Stimulated activated CD4-positive, alpha-beta T cell treated with anti-CD3 and anti-CD28 coated beads, Interleukin-2, amount 100 ng/mL, for 24 hours (primary cell): ENCODE data around the gene SLC6A5.

Experiments
- DNase-seq, 2 donors: peaks; one replicate each; pipeline ENCODE4 v3.0.0-alpha.2; 2020

The SLC6A5 gene

DNA sequence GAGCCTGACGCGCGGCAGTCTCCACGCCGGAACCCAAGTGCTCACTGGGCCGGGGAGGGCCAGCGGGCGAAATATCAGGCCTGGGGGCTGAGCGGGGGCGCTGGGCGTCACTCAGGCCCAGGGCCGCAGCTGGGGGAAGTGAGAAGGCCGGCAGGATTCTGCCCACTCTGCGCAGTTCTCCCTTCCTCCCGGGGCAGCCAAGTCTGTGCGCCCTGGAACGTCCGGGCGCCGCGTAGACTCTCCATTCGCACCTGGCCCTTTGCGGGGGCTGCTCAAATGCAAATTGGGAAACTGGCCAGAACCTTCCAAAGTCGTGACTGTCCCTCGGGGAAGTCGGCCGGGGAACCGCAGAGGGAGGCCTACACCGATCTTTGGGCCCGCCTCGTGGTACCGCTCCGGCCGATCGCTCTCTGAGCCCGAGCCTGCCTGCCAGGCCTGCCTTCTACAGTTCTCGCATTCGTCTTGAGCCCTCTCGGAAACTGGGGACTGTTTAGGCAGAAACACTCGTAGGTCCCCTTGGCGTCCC is 2.2 kb upstream of the SLC6A5 start:
- DNase-seq = no peak

DNA sequence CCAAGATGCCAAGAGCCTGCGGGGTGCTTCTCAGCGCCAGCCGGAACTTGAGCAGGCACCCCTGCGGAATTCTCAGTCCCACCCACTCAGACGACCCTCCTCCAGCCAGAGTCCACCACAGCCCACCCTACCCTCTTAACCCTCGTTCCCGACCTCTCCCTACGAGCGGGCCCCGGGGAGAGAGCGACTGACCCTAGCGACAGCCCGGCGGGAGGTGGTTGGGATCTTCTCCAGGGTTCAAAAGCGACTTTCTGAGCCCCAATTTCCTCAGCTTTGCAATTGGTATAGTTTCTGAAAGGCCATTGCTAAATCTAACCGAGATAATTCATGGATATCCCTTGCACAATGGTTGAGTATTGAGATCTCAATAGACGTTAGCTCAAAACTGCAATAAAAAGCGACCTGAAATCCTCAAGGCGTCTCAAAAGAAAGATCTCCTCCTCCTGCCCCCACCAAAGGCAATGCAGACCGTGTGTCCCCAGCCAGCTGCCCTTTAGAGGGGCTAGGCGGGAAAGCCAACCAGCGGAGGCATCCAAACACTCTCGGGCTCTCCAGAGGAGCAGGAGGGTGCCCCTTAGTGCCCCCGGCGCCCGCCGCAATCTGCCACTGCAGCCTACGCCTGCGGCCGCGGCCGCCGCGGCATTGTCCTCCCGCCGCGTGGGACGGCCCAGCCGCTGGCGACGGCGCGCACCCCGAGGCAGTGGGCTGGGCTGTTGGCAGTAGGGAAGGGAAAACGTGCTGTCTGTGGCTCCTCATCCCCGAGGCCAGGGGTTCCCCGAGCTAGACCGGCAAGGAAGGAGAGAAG is 1.5 kb upstream of the SLC6A5 start:
- no peak for DNase-seq

DNA sequence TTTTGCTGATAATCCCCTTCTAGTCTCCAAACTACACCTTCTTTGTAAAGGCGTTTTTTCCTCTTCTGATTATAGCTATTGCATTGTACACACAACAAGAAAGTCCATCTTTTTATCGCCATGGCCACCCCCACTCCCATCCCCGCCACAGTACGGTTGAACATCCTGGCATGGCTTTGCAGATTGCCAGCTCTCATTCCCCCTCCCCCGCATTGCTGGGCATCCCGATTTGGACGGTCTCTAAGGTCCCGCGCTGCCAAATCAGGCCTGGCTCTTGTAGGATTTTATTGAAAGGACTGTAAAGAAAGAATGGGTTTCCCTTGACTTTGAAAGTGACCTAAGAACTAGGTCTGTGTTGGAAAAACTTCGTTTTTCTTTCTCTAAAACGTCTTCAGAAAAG is 916 bp upstream of the SLC6A5 start:
- no peak for DNase-seq

DNA sequence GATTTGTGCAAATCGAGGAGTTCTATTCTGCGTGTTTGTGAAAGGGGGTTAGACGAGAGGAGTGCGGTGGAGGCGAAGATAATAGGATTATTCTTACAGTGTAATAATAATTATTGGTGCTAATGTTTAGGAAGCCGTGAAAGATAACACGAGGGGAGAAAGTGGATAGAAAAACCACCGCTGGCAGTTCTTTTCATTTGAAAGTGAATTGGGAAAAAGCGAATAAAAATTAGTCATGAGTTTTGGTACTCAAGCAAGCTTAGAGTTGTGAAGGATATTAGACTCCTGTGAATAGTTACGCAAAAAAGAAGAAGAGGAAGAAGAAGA is 575 bp downstream of the SLC6A5 start:
- DNase-seq = no peak

DNA sequence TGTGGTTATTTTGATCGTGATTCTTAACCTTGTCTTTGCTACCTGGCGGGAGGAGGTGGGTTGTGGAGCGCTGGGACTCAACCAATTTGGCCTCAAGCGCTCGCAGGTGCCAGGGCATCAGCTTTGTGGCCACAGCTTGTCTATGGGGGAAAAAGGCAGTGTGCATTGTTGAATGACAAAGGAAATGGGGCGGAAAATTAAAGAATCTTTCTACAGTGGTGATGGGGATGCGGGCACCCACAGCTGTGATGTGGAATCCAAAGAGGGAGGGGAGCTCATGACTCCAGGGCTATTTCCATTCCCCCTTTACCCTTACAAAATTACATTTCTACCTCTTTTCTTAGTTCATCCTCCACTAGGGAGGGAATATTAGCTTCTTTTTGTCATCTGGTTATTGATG is 1.1 kb downstream of the SLC6A5 start:
- no peak for DNase-seq

- DNase-seq = no peak
Measured at GRCh38 chr11:20601221-20601914, 2.0 kb downstream of the SLC6A5 start.

- no peak for DNase-seq
Measured at GRCh38 chr11:20604295-20604803, 4.9 kb downstream of the SLC6A5 start.

GRCh38 chr11:20604864-20605601 is 5.6 kb downstream of the SLC6A5 start:
- no peak for DNase-seq

- DNase-seq = no peak
Measured at GRCh38 chr11:20605602-20606091, 6.2 kb downstream of the SLC6A5 start.

GRCh38 chr11:20608934-20609333 is 9.5 kb downstream of the SLC6A5 start:
- DNase-seq = no peak

GRCh38 chr11:20609727-20610707 is 10.6 kb downstream of the SLC6A5 start:
- DNase-seq = peak; percentile 66 to 76

DNA sequence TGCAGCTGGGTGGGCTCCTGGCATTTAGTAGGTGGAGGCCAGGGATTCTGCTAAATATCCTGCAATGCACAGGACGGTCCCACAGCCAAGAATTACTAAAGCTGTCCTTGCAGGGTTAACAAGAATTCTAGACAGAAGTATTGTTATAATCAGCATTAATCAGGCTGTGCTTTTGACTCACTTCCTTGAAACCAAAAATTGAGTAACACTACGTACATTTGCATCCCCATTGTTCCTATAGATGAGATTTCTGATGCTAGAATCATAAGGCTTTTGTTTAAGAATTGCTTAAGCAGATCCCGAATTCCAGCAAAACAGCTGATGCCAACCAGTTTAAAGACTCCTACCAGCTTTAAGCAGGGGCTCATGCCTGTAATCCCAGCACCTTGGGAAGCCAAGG is 11.4 kb downstream of the SLC6A5 start:
- DNase-seq = no peak

GRCh38 chr11:20611445-20611844 is 12.0 kb downstream of the SLC6A5 start:
- no peak for DNase-seq

GRCh38 chr11:20611892-20612291 is 12.5 kb downstream of the SLC6A5 start:
- DNase-seq = no peak

GRCh38 chr11:20612416-20612815 is 13.0 kb downstream of the SLC6A5 start:
- DNase-seq = no peak

DNA sequence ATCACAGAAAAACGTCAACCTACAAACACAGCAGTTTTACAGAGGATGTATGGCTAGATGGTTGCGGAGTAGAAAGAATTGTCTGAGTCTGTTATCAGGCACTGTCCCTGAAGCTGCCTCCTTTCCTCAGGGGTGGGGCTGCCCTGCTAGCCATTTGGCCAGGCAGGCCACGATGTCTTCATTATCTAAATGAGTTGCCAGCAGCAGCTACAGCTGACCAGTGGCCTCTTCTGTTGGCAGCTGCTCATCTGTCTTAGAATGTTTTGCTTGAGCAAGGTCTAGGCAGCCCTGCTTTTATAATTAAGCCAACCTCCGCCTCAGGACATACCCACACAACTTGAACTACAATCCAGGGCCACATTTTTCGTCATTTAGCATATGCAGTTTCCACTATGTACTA is 17.5 kb downstream of the SLC6A5 start:
- no peak for DNase-seq

DNA sequence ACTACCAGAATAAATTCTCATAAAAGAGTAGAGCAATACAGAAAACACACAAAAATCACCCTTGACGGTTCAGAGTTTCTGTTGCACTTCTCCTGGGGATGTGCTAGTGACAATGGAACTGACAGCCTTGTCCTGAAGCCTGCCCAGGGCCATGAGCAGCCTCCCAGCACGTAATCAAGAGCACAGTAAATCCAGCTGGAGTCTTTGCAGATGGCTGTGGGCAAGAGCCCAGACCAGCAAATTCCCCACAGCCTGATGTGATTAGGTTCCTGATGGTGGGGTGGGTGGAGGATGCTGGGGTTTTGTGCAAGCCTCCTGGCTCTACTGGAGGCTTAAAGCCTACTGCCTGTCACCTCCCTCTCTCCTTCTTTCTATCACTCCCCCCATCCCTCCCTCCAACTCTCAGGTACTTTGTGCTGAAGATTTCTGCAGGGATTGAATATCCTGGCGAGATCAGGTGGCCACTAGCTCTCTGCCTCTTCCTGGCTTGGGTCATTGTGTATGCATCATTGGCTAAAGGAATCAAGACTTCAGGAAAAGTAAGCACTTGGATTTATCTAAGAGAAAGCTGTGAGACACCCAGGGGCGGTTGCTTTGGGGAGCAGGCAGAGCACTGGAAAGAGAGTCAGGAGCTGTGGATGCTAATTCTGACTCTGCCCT is 18.1 kb downstream of the SLC6A5 start:
- no peak for DNase-seq

DNA sequence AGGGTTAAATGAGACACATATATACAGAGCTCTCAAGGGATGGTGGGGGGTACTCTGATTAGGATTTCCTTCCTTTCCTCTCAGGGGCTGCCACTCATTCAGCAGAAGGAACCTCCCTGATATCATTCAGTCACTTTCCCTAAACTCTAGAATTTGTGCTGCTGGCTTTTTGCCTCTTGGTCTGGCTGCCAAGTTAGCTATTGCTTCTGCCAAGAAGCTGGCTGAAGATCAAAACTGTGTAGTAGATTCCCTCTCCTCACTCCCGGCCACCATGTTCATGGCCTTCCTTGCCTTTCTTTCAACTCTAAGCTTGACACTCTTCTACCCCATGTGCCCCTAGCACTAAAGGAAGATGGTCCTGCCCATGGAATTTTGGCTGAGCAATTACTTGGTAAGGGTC is 18.7 kb downstream of the SLC6A5 start:
- DNase-seq = no peak

DNA sequence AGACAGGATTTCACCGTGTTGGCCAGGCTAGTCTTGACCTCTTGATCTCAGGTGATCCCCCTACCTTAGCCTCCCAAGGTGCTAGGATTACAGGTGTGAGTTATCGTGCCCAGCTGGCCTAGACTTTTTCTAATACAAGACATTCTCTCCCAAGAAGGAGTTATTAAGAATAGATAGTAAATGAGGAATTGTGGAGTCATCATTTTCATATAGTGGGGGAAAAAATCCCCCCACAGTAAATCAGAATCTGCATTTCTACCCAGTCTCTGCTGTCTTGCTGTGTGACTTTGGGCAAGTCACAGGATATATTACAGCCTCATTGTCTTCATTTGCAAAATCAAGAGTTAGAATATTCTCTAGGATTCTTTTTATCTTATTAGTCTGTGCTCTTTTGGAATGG is 21.6 kb downstream of the SLC6A5 start:
- DNase-seq = no peak

DNA sequence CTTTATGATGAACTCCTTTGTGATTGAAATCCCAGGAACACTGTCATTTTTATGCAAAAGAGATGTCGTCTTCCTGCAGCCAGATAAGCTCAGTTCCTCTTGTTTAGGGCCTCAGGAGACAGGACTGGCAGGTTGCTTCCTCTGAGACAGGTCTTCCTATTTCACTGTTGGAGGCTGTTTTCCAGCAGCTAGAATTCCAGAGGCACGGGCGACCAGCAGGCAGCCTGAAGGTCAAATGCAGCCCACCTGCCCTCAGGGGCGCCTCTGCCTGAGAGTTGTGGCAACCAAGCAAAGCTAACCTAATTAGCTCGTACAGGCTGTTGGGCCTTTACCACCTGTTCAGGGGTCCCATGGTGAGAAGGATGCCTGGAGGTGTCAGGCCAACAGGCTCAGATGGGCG is 22.3 kb downstream of the SLC6A5 start:
- DNase-seq = no peak

GRCh38 chr11:20623252-20623651 is 23.8 kb downstream of the SLC6A5 start:
- no peak for DNase-seq

GRCh38 chr11:20626279-20626678 is 26.9 kb downstream of the SLC6A5 start:
- DNase-seq = no peak
